Right ventricle myocardium inferior (tissue), 1 donor: ENCODE measurements around the gene PCDHGB5. TPM values are rescaled to one million over a fixed set of nuclear protein-coding genes. Genes with fewer than 3 reads are reported as not detected.
A peak's percentile ranks its signal among the peaks of the same experiment; 100 is the strongest.
"Not testable (repeated sequence)": the region's sequence is repeated elsewhere in the genome, so short reads cannot be mapped to it uniquely, and the experiment has no call there.

Experiments used
- ATAC-seq: fragments of 200-7000 bp; cut with Tn5 transposase; one replicate; pipeline ENCODE4 v1.9.1; 2020; ENCODE audit warnings: mild to moderate bottlenecking, moderate library complexity
- DNase-seq: peaks from one replicate; pipeline ENCODE4 v3.0.0; 2021; ENCODE audit errors: missing footprints
- intact Hi-C: fragments of 100-400 bp; cut with DNase I; formaldehyde crosslinking; loops from one replicate; pipeline ENCODE4 v1.11.0; 2022
- total RNA-seq: library from RNA; stranded (reverse); fragmentation: NEBNext Ultra II Directional; extraction: Animal tissue kit (Norgen Biotek cat#: 25700); gene quantifications from one replicate; pipeline ENCODE4 v1.2.1, GENCODE V29; 2021
- donor health status: DM: no; HTN: yes; CAD: no; lungs with severe emphysema.

PCDHGB5 gene
- total RNA-seq, 1 donor from 2014 or later = 6.1 TPM

DNA sequence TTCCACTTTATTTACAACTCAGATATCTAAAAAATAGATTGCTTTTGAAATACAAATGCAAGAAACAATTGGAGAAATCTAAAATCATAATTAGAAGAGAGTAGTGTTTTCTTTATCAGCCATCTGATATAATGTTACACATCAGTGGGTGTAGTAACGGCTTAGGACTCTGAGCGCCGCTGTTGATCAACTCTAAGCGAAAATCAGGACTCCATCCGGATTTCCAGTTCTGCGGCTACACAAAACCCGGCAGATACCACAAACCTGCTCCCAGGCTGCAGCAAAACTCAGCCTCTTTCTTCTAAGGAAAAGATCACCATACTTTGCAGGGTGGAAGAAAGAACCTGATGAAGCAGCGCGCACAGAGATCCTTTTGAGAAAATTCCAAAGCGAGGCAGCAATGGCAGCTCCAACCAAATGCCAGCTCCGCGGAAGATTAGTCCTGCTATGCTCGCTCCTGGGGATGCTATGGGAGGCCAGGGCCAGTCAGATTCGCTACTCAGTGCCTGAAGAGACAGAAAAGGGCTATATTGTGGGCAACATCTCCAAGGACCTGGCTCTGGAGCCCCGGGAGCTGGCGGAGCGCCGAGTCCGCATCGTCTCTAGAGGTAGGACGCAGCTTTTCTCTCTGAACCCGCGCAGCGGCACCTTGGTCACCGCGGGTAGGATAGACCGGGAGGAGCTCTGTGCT is 5.0 kb downstream of the PCDHGB5 start, which contains the start of gene PCDHGA9:
PCDHGA9 (plus strand) TSS at position 226 of the 691 bp plus-strand sequence; CDS start at position 401, 175 bp downstream.
- ATAC-seq = no peak
- intact Hi-C loops = no loop called here
- peak; percentile 67 for DNase-seq

DNA sequence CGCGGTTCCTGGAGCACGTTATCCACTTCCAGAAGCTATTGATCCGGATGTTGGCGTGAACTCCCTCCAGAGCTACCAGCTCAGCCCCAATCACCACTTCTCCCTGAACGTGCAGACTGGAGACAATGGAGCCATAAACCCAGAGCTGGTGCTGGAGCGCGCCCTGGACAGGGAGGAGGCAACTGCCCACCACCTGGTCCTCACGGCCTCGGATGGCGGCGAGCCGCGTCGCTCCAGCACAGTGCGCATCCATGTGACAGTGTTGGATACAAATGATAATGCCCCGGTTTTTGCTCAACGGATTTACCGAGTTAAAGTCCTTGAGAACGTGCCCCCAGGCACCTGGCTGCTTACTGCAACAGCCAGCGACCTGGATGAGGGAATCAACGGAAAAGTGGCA is 5.6 kb downstream of the PCDHGB5 start:
- intact Hi-C loops = no loop called here
- ATAC-seq = no peak
- DNase-seq = no peak

DNA sequence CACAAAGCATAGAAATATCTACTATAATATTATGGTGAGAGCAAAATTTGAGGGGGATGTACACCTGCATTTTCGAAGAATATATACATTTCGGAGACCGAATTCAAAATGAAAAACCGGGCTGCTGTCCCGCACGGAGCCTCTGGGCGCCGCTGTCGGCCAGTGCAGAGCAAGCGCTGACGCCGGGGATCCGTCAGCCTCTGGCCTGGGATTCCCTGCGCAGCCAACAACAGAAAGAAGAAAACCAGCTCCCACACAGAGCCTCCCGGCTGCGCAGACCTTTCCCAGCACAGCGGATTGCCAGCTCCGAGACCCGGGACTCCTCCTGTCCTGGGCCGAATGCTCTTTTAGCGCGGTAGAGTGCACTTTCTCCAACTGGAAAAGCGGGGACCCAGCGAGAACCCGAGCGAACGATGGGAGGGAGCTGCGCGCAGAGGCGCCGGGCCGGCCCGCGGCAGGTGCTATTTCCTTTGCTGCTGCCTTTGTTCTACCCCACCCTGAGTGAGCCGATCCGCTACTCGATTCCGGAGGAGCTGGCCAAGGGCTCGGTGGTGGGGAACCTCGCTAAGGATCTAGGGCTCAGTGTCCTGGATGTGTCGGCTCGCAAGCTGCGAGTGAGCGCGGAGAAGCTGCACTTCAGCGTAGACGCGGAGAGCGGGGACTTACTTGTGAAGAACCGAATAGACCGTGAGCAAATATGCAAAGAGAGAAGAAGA is 10.2 kb downstream of the PCDHGB5 start, which contains the start of gene PCDHGB6:
PCDHGB6 (plus strand) TSS at position 232 of the 716 bp plus-strand sequence; CDS start at position 414, 182 bp downstream.
- peak; percentile 79 for ATAC-seq
- DNase-seq = peak; percentile 81
- intact Hi-C loops = not testable (repeated sequence)

DNA sequence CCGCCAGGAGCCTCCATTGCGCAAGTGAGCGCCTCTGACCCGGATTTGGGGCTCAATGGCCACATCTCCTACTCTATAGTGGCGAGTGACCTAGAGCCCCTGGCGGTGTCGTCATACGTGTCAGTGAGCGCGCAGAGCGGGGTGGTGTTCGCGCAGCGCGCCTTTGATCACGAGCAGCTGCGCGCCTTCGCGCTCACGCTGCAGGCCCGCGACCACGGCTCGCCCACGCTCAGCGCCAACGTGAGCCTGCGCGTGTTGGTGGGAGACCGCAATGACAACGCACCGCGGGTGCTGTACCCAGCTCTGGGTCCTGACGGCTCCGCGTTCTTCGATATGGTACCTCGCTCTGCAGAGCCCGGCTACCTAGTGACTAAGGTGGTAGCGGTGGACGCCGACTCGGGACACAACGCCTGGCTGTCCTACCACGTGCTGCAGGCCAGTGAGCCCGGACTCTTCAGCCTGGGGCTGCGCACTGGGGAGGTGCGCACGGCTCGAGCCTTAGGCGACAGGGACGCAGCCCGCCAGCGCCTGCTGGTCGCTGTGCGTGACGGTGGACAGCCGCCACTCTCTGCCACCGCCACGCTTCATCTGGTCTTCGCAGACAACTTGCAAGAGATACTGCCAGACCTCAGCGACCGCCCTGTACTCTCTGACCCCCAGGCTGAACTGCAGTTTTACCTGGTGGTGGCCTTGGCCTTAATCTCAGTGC is 12.0 kb downstream of the PCDHGB5 start:
- intact Hi-C loops = loop anchor here (5.0 kb wide), 1 partner anchor 37 kb away; the partner anchor contains the start of genes PCDHGA6 and PCDHGB3
- ATAC-seq (no peak), DNase-seq (no peak)

DNA sequence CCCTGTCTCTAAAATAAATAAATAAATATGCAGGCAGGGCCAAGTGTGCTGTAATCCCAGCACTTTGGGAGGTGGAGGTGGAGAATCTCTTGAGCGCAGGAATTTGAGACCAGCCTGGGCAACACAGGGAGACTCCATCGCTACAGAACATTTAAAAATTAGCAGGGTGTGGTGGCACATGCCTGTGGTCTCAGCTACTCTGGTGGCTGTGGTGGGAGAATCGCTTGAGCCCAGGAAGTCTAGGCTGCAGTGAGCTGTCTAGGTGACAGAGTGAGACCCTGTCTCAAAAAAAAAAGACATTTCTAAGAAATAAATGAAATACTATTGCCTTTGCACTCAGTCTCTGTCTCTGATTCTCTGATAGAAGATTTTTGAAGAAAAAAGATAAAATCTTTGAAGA is 13.8 kb downstream of the PCDHGB5 start:
- intact Hi-C loops = loop anchor here (5.0 kb wide), 1 partner anchor 39 kb away; the partner anchor contains the start of genes PCDHGA6 and PCDHGB3
- DNase-seq (no peak), ATAC-seq (no peak)

DNA sequence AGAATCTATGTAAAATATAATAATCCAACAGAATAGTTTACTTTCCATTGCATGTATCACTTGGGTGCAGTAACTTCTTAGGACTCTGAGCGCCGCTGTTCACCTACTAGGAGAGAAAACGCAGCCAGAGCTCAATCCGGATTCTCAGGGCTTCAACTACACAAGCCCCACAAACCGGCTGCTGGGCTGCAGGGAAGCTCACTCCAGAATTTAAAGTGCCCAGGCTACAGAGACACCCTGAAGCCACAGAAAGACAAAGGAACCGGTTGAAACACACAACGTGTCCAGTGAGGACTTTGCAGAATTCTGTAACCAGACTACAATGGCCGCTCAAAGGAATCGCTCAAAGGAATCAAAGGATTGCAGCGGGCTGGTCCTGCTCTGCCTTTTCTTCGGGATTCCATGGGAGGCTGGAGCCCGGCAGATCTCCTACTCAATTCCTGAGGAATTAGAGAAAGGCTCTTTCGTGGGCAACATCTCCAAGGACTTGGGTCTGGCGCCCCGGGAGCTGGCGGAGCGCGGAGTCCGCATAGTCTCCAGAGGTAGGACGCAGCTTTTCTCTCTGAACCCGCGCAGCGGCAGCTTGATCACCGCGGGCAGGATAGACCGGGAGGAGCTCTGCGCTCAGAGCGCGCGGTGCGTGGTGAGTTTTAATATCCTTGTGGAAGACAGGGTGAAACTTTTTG is 15.2 kb downstream of the PCDHGB5 start, which contains the start of gene PCDHGA10:
PCDHGA10 (plus strand) TSS at position 134 of the 686 bp plus-strand sequence; CDS start at position 323, 189 bp downstream.
- intact Hi-C loops = loop anchor here (5.0 kb wide), 1 partner anchor 41 kb away; the partner anchor contains the start of genes PCDHGA6 and PCDHGB3
- DNase-seq (no peak), ATAC-seq (peak; percentile 50)

DNA sequence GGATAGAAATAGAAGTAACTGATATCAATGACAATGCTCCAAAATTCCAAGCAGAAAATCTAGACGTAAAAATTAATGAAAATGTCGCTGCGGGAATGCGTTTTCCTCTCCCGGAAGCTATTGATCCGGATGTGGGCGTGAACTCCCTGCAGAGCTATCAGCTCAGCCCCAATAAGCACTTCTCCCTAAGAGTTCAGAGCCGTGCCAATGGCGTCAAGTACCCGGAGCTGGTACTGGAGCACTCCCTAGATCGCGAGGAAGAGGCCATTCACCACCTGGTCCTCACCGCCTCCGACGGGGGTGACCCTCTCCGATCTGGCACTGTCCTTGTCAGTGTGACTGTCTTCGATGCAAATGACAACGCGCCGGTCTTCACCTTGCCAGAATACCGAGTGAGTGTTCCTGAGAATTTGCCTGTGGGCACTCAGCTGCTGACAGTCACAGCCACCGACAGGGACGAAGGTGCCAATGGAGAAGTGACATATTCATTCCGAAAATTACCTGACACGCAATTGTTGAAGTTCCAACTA is 15.9 kb downstream of the PCDHGB5 start:
- peak; percentile 22 for ATAC-seq
- DNase-seq = no peak
- intact Hi-C loops = loop anchor here (5.0 kb wide), 1 partner anchor 41 kb away; the partner anchor contains the start of genes PCDHGA6 and PCDHGB3

DNA sequence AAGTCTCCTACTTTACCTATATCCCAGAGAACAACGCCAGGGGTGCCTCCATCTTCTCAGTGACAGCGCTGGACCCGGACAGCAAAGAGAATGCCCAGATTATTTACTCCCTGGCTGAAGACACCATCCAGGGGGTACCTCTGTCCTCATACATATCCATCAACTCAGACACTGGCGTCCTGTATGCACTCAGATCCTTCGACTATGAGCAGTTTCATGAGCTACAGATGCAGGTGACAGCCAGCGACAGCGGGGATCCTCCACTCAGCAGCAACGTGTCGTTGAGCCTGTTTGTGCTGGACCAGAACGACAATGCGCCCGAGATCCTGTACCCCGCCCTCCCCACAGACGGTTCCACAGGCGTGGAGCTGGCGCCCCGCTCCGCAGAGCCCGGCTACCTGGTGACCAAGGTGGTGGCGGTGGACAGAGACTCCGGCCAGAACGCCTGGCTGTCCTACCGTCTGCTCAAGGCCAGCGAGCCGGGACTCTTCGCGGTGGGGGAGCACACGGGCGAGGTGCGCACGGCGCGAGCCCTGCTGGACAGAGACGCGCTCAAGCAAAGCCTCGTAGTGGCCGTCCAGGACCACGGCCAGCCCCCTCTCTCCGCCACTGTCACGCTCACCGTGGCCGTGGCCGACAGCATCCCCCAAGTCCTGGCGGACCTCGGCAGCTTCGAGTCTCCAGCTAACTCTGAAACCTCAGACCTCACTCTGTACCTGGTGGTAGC is 17.0 kb downstream of the PCDHGB5 start:
- not testable (repeated sequence) for DNase-seq
- intact Hi-C loops = loop anchor here (5.0 kb wide), 1 partner anchor 42 kb away; the partner anchor contains the start of genes PCDHGA6 and PCDHGB3

DNA sequence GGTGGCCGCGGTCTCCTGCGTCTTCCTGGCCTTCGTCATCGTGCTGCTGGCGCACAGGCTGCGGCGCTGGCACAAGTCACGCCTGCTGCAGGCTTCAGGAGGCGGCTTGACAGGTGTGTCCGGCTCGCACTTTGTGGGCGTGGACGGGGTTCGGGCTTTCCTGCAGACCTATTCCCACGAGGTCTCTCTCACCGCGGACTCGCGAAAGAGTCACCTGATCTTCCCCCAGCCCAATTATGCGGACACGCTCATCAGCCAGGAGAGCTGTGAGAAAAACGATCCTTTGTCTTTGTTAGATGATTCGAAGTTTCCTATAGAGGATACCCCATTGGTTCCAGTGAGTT is 17.5 kb downstream of the PCDHGB5 start:
- DNase-seq = peak; percentile 65
- ATAC-seq, intact Hi-C loops: not testable (repeated sequence)

More for the DNA sequence above, 17.0 kb downstream of the PCDHGB5 start:
- ATAC-seq = not testable (repeated sequence)

DNA sequence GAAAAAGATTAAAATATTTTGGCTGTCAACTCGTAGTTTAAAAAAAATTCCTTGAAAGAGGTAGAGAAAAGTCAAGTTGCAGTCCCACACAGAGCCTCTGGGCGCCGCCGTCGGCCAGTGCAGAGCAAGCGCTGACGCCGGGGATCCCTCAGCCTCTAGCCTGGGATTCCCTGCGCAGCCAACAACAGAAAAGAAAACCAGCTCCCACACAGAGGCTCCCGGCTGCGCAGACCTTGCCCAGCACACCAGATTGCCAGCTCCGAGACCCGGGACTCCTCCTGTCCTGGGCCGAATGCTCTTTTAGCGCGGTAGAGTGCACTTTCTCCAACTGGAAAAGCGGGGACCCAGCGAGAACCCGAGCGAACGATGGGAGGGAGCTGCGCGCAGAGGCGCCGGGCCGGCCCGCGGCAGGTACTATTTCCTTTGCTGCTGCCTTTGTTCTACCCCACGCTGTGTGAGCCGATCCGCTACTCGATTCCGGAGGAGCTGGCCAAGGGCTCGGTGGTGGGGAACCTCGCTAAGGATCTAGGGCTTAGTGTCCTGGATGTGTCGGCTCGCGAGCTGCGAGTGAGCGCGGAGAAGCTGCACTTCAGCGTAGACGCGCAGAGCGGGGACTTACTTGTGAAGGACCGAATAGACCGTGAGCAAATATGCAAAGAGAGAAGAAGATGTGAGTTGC is 19.9 kb downstream of the PCDHGB5 start, which contains the start of gene PCDHGB7:
PCDHGB7 (plus strand) TSS at position 184 of the 679 bp plus-strand sequence; CDS start at position 367, 183 bp downstream.
- peak; percentile 89 for DNase-seq
- peak; percentile 92 for ATAC-seq
- intact Hi-C loops = loop anchor here (2.0 kb wide), 2 partner anchors 107 to 141 kb away; no protein-coding TSS in a partner anchor

DNA sequence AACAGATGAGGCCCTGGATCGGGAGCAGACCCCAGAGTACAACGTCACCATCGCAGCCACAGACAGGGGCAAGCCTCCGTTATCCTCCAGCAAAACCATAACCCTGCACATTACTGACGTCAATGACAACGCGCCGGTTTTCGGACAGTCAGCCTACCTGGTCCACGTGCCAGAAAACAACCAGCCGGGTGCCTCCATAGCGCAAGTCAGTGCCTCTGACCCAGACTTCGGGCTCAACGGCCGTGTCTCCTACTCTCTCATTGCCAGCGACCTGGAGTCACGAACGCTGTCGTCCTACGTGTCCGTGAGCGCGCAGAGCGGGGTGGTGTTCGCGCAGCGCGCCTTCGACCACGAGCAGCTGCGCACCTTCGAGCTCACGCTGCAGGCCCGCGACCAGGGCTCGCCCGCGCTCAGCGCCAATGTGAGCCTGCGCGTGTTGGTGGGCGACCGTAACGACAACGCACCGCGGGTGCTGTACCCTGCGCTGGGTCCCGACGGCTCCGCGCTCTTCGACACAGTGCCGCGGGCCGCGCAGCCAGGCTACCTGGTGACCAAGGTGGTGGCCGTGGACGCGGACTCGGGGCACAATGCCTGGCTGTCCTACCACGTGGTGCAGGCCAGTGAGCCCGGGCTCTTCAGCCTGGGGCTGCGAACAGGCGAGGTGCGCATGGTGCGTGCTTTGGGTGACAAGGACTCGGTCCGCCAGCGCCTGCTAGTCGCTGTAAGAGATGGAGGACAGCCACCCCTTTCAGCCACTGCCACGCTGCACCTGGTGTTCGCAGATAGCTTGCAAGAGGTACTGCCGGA is 21.5 kb downstream of the PCDHGB5 start:
- ATAC-seq = no peak
- DNase-seq = no peak
- intact Hi-C loops = no loop called here

DNA sequence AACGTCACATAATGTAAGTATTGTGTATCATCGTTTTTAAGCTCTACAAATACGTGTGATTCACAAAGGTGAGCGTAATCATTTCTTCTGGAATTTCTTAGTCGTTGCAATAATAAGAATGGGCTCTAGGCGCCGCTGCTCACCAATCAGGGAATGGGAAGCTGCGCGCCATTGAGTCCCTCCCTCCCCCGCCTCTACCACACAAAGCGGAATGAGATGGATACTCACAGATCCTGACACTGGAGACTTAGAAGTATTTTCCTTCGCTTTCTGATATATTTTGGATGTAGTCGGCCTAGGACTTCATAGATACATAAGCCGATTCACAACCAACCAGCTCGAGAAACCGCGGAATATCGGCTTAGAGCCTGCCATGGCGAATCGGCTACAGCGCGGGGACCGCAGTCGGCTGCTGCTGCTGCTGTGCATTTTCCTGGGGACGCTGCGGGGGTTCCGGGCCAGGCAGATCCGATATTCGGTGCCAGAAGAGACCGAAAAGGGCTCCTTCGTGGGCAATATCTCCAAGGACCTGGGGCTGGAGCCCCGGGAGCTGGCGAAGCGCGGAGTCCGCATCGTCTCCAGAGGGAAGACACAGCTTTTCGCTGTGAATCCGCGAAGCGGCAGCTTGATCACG is 23.2 kb downstream of the PCDHGB5 start, which contains the start of gene PCDHGA11:
PCDHGA11 (plus strand) TSS at position 197 of the 634 bp plus-strand sequence; CDS start at position 374, 177 bp downstream.
- intact Hi-C loops = no loop called here
- DNase-seq (no peak), ATAC-seq (no peak)

DNA sequence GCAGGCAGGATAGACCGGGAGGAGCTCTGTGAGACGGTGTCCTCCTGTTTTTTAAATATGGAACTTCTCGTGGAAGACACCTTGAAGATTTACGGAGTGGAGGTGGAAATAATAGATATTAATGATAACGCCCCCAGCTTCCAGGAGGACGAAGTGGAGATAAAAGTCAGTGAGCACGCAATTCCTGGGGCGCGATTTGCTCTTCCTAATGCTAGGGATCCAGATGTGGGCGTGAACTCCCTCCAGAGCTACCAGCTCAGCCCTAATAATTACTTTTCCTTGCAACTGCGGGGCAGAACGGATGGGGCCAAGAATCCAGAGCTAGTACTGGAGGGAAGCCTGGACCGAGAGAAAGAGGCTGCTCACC is 23.7 kb downstream of the PCDHGB5 start:
- no peak for ATAC-seq
- no peak for DNase-seq
- intact Hi-C loops = no loop called here

DNA sequence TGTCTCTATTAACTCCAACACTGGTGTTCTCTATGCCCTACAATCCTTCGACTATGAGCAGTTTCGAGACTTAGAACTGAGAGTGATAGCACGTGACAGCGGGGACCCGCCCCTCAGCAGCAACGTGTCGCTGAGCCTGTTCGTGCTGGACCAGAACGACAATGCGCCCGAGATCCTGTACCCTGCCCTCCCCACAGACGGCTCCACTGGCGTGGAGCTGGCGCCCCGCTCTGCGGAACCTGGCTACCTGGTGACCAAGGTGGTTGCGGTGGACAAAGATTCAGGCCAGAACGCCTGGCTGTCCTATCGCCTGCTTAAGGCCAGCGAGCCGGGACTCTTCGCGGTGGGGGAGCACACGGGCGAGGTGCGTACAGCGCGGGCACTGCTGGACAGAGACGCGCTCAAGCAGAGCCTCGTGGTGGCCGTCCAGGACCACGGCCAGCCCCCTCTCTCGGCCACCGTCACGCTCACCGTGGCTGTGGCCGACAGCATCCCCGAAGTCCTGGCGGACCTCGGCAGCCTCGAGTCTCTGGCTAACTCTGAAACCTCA is 25.1 kb downstream of the PCDHGB5 start:
- ATAC-seq (no peak), DNase-seq (no peak)
- intact Hi-C loops = no loop called here

DNA sequence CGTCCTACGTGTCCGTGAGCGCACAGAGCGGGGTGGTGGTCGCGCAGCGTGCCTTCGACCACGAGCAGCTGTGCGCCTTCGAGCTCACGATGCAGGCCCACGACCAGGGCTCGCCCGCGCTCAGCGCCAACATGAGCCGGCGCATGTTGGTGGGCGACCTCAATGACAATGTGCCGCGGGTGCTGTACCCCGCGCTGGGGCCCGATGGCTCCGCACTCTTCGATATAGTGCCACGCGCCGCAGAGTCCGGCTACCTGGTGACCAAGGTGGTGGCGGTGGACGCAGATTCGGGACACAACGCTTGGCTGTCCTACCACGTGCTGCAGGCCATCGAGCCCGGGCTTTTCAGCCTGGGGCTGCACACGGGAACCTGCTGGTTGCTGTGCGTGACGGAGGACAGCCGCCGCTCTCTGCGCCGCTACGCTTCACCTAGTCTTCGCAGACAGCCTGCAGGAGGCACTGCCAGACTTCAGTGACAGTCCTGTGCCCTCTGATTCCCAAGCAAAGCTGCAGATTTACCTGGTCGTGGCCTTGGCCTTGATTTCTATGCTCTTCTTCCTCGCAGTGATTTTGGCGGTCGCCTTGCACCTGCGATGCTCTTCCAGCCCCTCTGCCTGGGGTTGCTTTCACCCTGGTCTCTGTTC is 30.2 kb downstream of the PCDHGB5 start:
- no peak for ATAC-seq
- no peak for DNase-seq
- intact Hi-C loops = no loop called here
